Activated CD8-positive, alpha-beta T cell treated with anti-CD3 and anti-CD28 coated beads, Interleukin-2, amount 10 ng/mL, durations not matched to agents 7 days and 5 days (primary cell): ENCODE results near the gene PIK3R4. TPM values are rescaled to one million over a fixed set of nuclear protein-coding genes. Genes with fewer than 3 reads are reported as not detected.

ENCODE experiments used
- ATAC-seq: fragments of 150-1000 bp; cut with Tn5 transposase; one replicate; pipeline ENCODE4 v1.10.0; 2021; ENCODE audit warnings: moderate library complexity
- CTCF ChIA-PET: fragments of 350-600 bp; sonication (Branson Sonifier 250); formaldehyde crosslinking; loops from one replicate; lab custom pipeline; 2021; ENCODE audit warnings: antibody characterized with exemption; lab: Charles Lee
- POLR2A ChIA-PET: fragments of 350-600 bp; sonication (Branson Sonifier 250); formaldehyde crosslinking; loops from one replicate; lab custom pipeline; 2021; ENCODE audit warnings: antibody characterized with exemption; lab: Charles Lee
- DNase-seq: peaks from one replicate; pipeline ENCODE4 v3.0.0-alpha.2; 2020
- H3K27ac Mint-ChIP-seq: one replicate; pipeline ENCODE4 v1.8.0; 2021; ENCODE audit warnings: mild to moderate bottlenecking, mixed read lengths
- H3K27me3 Mint-ChIP-seq: one replicate; pipeline ENCODE4 v1.8.0; 2021; ENCODE audit warnings: low read depth, mixed read lengths
- H3K36me3 Mint-ChIP-seq: one replicate; pipeline ENCODE4 v1.8.0; 2021; ENCODE audit warnings: low read depth, mixed read lengths
- H3K4me1 Mint-ChIP-seq: one replicate; pipeline ENCODE4 v1.8.0; 2021; ENCODE audit warnings: low read depth, mixed read lengths
- H3K4me3 Mint-ChIP-seq: one replicate; pipeline ENCODE4 v1.8.0; 2021; ENCODE audit warnings: mild to moderate bottlenecking, mixed read lengths
- H3K9me3 Mint-ChIP-seq: one replicate; pipeline ENCODE4 v1.8.0; 2022; ENCODE audit warnings: mixed read lengths; ENCODE audit not compliant: insufficient read depth
- total RNA-seq, 2 experiments: library from RNA; stranded (reverse); gene quantifications; one replicate each; pipeline ENCODE4 v1.2.3, GENCODE V29; 2021

The PIK3R4 gene
- total RNA-seq, 2 experiments from 2014 or later = 24.1 to 24.6 TPM

DNA sequence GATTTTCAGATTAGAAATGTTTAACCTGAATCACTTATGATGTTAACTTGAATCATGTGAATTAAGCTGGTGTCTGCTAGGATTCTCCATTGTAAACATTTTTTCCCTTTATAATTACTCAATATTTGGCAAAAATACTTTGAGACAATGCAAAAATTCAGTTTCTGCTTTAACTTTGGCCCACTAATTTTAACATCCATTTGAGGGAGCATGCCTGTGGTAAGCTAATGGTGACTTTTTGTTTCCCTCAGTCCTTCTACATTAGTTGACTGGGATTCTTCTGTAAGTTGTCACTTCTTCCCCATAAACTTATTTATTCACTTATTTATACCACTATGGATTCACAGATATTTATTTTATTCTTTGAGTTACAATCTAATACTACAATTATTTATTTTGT, 59.3 kb downstream of the PIK3R4 start:
- no peaks in the 10 kb centered on the region for H3K4me1 Mint-ChIP-seq
- peaks cover 24% of the 10 kb centered on the region for H3K36me3 Mint-ChIP-seq
- H3K27ac Mint-ChIP-seq = no peak overlapping the region
- no peaks in the 10 kb centered on the region for H3K27me3 Mint-ChIP-seq
- DNase-seq (no peak), ATAC-seq (no peak)
- ChIA-PET POLR2A (no interaction called here), CTCF (no interaction called here)
- H3K4me3 Mint-ChIP-seq = no peak overlapping the region
- no peaks in the 10 kb centered on the region for H3K9me3 Mint-ChIP-seq

DNA sequence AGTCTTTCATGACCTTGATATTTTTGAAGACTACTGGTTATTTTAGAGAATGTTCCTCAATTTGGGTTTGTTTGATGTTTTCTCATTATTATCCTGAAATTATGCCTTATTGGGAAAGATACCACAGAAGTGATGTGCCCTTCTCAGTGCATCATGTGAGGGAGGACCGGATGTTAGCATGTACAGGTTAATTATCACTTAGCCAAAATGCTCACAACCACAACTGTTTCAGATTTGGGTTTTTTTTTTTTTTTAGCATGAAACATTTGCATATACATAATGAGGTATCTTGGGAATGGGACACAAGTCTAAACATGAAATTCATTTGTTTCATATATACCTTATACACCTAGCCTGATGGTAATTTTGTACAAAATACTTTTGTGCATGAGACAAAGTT, 59.8 kb downstream of the PIK3R4 start:
- Mint-ChIP-seq H3K36me3 (peaks cover 27% of the 10 kb centered on the region), H3K27me3 (no peaks in the 10 kb centered on the region), H3K4me3 (no peak overlapping the region), H3K27ac (no peak overlapping the region), H3K9me3 (no peaks in the 10 kb centered on the region), H3K4me1 (no peaks in the 10 kb centered on the region)
- ATAC-seq (no peak), DNase-seq (no peak)
- ChIA-PET POLR2A (no interaction called here), CTCF (no interaction called here)

DNA sequence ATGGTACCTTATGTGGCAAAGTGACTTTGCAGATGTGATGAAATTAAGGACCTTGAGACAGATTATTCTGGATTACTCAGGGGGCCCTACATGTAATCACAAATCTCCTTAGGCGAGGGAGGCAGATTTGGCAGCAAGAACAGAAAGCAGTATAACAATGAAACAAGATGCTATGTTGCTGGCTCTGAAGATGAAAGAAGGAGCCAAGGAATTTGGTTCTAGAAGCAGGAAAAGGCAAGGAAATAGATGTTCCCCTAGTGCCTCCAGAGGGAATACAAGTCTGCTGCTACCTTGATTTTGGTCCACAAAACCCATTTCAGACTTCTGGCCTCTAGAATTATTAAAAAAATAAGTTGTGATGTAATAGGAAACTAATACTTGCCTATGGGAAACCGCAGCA, 64.5 kb downstream of the PIK3R4 start:
- H3K27ac Mint-ChIP-seq = no peak overlapping the region
- ATAC-seq = no peak

GRCh38 chr3:130679218-130679617, 67.4 kb downstream of the PIK3R4 start:
- no peak overlapping the region for H3K27ac Mint-ChIP-seq
- H3K4me1 Mint-ChIP-seq = no peaks in the 10 kb centered on the region
- POLR2A ChIA-PET = no interaction called here
- DNase-seq (no peak), ATAC-seq (no peak)
- no peaks in the 10 kb centered on the region for H3K9me3 Mint-ChIP-seq
- no peaks in the 10 kb centered on the region for H3K27me3 Mint-ChIP-seq
- CTCF ChIA-PET = no interaction called here
- H3K4me3 Mint-ChIP-seq = no peak overlapping the region
- H3K36me3 Mint-ChIP-seq = peaks cover 31% of the 10 kb centered on the region

More for the DNA sequence above, 64.5 kb downstream of the PIK3R4 start:
- H3K36me3 Mint-ChIP-seq = peaks cover 31% of the 10 kb centered on the region
- ChIA-PET CTCF (no interaction called here), POLR2A (no interaction called here)
- no peak for DNase-seq
- H3K9me3 Mint-ChIP-seq = no peaks in the 10 kb centered on the region
- no peak overlapping the region for H3K4me3 Mint-ChIP-seq
- H3K27me3 Mint-ChIP-seq = no peaks in the 10 kb centered on the region
- no peaks in the 10 kb centered on the region for H3K4me1 Mint-ChIP-seq

GRCh38 chr3:130677343-130677742, 69.3 kb downstream of the PIK3R4 start:
- no peak for ATAC-seq
- Mint-ChIP-seq H3K27ac (no peak overlapping the region), H3K9me3 (no peaks in the 10 kb centered on the region), H3K4me1 (no peaks in the 10 kb centered on the region), H3K4me3 (no peak overlapping the region), H3K36me3 (peaks cover 19% of the 10 kb centered on the region), H3K27me3 (no peaks in the 10 kb centered on the region)
- POLR2A ChIA-PET = no interaction called here
- CTCF ChIA-PET = no interaction called here
- DNase-seq = no peak

DNA sequence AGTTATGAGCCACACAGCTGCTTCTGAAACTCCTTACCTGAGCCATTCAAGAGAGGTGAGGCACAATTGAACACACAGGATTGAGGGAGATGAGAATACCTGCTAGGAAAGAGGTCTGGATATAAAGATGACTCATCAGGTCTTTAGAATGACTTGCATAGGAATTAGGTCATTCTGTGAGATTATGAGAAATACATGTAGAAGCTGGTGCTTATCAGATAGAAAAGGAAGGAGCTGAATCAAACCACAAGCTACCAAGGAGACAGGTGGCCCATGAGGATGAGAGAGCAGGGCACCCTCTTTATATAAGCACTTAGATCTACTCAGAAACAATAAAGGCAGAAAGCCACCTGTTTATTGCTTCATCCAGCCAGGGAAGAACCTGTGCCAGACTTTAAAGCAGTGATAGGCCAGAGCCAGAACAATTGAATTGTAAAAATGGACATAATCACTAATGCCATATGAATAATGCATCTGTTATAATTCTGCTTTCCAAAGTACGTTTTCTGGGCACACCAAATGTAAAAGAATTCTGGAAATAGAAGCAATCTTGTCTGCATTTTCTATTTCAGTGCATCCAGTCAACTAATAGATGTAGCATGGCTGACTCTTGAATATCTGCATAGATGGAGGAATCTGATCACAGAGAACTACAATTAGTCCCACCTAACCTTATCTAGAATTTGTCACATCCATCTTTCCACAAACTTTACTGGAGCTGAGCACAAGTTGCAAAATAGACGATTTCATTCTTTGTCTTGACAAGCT, 74.9 kb downstream of the PIK3R4 start:
- Mint-ChIP-seq H3K27me3 (no peaks in the 10 kb centered on the region), H3K4me1 (no peaks in the 10 kb centered on the region), H3K27ac (no peak overlapping the region), H3K4me3 (no peak overlapping the region), H3K36me3 (peaks cover 6% of the 10 kb centered on the region), H3K9me3 (no peaks in the 10 kb centered on the region)
- no peak for DNase-seq
- ATAC-seq = no peak
- ChIA-PET POLR2A (no interaction called here), CTCF (no interaction called here)

GRCh38 chr3:130669740-130670139, 76.9 kb downstream of the PIK3R4 start:
- CTCF ChIA-PET = no interaction called here
- Mint-ChIP-seq H3K36me3 (peaks cover 6% of the 10 kb centered on the region), H3K27ac (no peak overlapping the region), H3K27me3 (no peaks in the 10 kb centered on the region), H3K9me3 (no peaks in the 10 kb centered on the region), H3K4me1 (no peaks in the 10 kb centered on the region), H3K4me3 (no peak overlapping the region)
- ATAC-seq (no peak), DNase-seq (no peak)
- POLR2A ChIA-PET = no interaction called here

GRCh38 chr3:130663092-130663491, 83.5 kb downstream of the PIK3R4 start:
- H3K27ac Mint-ChIP-seq = no peak overlapping the region

GRCh38 chr3:130662501-130662996, 84.1 kb downstream of the PIK3R4 start:
- Mint-ChIP-seq H3K27ac (no peak overlapping the region), H3K27me3 (no peaks in the 10 kb centered on the region), H3K36me3 (no peaks in the 10 kb centered on the region), H3K4me1 (no peaks in the 10 kb centered on the region), H3K4me3 (no peak overlapping the region), H3K9me3 (no peaks in the 10 kb centered on the region)
- DNase-seq = no peak
- POLR2A ChIA-PET = no interaction called here
- CTCF ChIA-PET = no interaction called here
- ATAC-seq = no peak

More at GRCh38 chr3:130663092-130663491, 83.5 kb downstream of the PIK3R4 start:
- ChIA-PET CTCF (no interaction called here), POLR2A (no interaction called here)
- no peak for ATAC-seq
- Mint-ChIP-seq H3K4me1 (no peaks in the 10 kb centered on the region), H3K9me3 (no peaks in the 10 kb centered on the region), H3K36me3 (no peaks in the 10 kb centered on the region), H3K27me3 (no peaks in the 10 kb centered on the region), H3K4me3 (no peak overlapping the region)
- DNase-seq = no peak

GRCh38 chr3:130661140-130661891, 85.3 kb downstream of the PIK3R4 start:
- Mint-ChIP-seq H3K4me1 (no peaks in the 10 kb centered on the region), H3K9me3 (no peaks in the 10 kb centered on the region)

GRCh38 chr3:130659911-130660310, 86.7 kb downstream of the PIK3R4 start:
- no peak for ATAC-seq
- no peaks in the 10 kb centered on the region for H3K27me3 Mint-ChIP-seq

More at GRCh38 chr3:130661140-130661891, 85.3 kb downstream of the PIK3R4 start:
- ChIA-PET POLR2A (no interaction called here), CTCF (no interaction called here)
- H3K27ac Mint-ChIP-seq = no peak overlapping the region
- DNase-seq (no peak), ATAC-seq (no peak)
- H3K27me3 Mint-ChIP-seq = no peaks in the 10 kb centered on the region
- no peak overlapping the region for H3K4me3 Mint-ChIP-seq
- no peaks in the 10 kb centered on the region for H3K36me3 Mint-ChIP-seq

GRCh38 chr3:130658678-130659077, 88.0 kb downstream of the PIK3R4 start:
- no peak for DNase-seq
- no peaks in the 10 kb centered on the region for H3K9me3 Mint-ChIP-seq
- H3K27ac Mint-ChIP-seq = no peak overlapping the region
- ChIA-PET POLR2A (no interaction called here), CTCF (no interaction called here)
- H3K4me3 Mint-ChIP-seq = no peak overlapping the region
- H3K36me3 Mint-ChIP-seq = no peaks in the 10 kb centered on the region
- no peaks in the 10 kb centered on the region for H3K27me3 Mint-ChIP-seq
- no peaks in the 10 kb centered on the region for H3K4me1 Mint-ChIP-seq
- no peak for ATAC-seq

More at GRCh38 chr3:130659911-130660310, 86.7 kb downstream of the PIK3R4 start:
- POLR2A ChIA-PET = no interaction called here
- H3K27ac Mint-ChIP-seq = no peak overlapping the region
- H3K4me3 Mint-ChIP-seq = no peak overlapping the region
- no peaks in the 10 kb centered on the region for H3K9me3 Mint-ChIP-seq
- H3K4me1 Mint-ChIP-seq = no peaks in the 10 kb centered on the region
- no peak for DNase-seq
- CTCF ChIA-PET = no interaction called here
- no peaks in the 10 kb centered on the region for H3K36me3 Mint-ChIP-seq
